ENCODE results near the gene RAD54L.
"Not testable (repeated sequence)": the region's sequence is repeated elsewhere in the genome, so short reads cannot be mapped to it uniquely, and the experiment has no call there.

Gene RAD54L

GRCh38 chr1:46242918-46243317 lies 4.6 kb upstream of the RAD54L start:
- no peak for DNase-seq

GRCh38 chr1:46243831-46244230 lies 3.7 kb upstream of the RAD54L start:
- DNase-seq, result not testable (repeated sequence)

GRCh38 chr1:46244656-46245371 lies 2.7 kb upstream of the RAD54L start:
- DNase-seq, result peak; percentile 12

GRCh38 chr1:46246136-46246535 lies 1.4 kb upstream of the RAD54L start:
- not testable (repeated sequence) for DNase-seq

- peak; percentile 28 for DNase-seq
Measured at GRCh38 chr1:46246548-46247435, 771 bp upstream of the RAD54L start.

GRCh38 chr1:46248122-46248920 lies 758 bp downstream of the RAD54L start:
- DNase-seq, result peak; percentile 58

- DNase-seq, result no peak
Measured at GRCh38 chr1:46254668-46255067, 7.1 kb downstream of the RAD54L start.

GRCh38 chr1:46256523-46256922 lies 9.0 kb downstream of the RAD54L start:
- DNase-seq, result no peak

- DNase-seq, result no peak
Measured at GRCh38 chr1:46262508-46262907, 14.9 kb downstream of the RAD54L start.

GRCh38 chr1:46263146-46263545 lies 15.6 kb downstream of the RAD54L start:
- no peak for DNase-seq

- no peak for DNase-seq
Measured at GRCh38 chr1:46268578-46268977, 21.0 kb downstream of the RAD54L start.

- DNase-seq, result no peak
Measured at GRCh38 chr1:46274225-46275029, 26.9 kb downstream of the RAD54L start.

- DNase-seq, result no peak
Measured at GRCh38 chr1:46275030-46275337, 27.4 kb downstream of the RAD54L start.

GRCh38 chr1:46277658-46278373 lies 30.3 kb downstream of the RAD54L start:
- DNase-seq, result no peak

- DNase-seq, result no peak
Measured at GRCh38 chr1:46278807-46279206, 31.2 kb downstream of the RAD54L start.

- no peak for DNase-seq
Measured at GRCh38 chr1:46280092-46280491, 32.5 kb downstream of the RAD54L start.

- no peak for DNase-seq
Measured at GRCh38 chr1:46281021-46281420, 33.5 kb downstream of the RAD54L start.

GRCh38 chr1:46284058-46284457 lies 36.5 kb downstream of the RAD54L start:
- DNase-seq, result no peak

- no peak for DNase-seq
Measured at GRCh38 chr1:46284597-46285564, 37.3 kb downstream of the RAD54L start.

GRCh38 chr1:46285730-46286477 lies 38.3 kb downstream of the RAD54L start:
- no peak for DNase-seq
